K562 (cell line): ENCODE results near the gene SLC45A3. TPM values are rescaled to one million over a fixed set of nuclear protein-coding genes. Genes with fewer than 3 reads are reported as not detected.

Experiments used
- CCNT2 ChIP-seq: IDR thresholded peaks from 2 replicates; pipeline ENCODE4 v1.6.1; 2011; ENCODE audit warnings: borderline replicate concordance, low read depth, mild to moderate bottlenecking, moderate library complexity, mixed read lengths, low read length; ENCODE audit not compliant: insufficient read length; ENCODE audit errors: extremely low read depth
- CLOCK ChIP-seq: fragments of 250-450 bp; sonication (Bioruptor Pico); IDR thresholded peaks from 2 replicates; pipeline ENCODE4 v1.4.0; 2020; ENCODE audit warnings: mild to moderate bottlenecking, moderate library complexity, borderline replicate concordance
- CTCF ChIP-seq, 3 experiments: IDR thresholded peaks in 2 of 3; conservative IDR thresholded peaks in 1 of 3; 2 replicates each; pipeline ENCODE4 v1.5.1; 2011 to 2012; ENCODE audit warnings: low read length in 3 of 3, mild to moderate bottlenecking in 3 of 3, control low read depth in 2 of 3, improper control_type of control experiment in 1 of 3, inconsistent platforms in 1 of 3, low read depth in 1 of 3, mixed read lengths in 1 of 3, moderate library complexity in 1 of 3; ENCODE audit not compliant: insufficient read depth in 2 of 3
- GATAD2B ChIP-seq: fragments of 450-650 bp; IDR thresholded peaks from 2 replicates; pipeline ENCODE4 v1.6.1; 2017; ENCODE audit warnings: mild to moderate bottlenecking, borderline replicate concordance
- HNRNPH1 ChIP-seq: fragments of 200-400 bp; formaldehyde crosslinking; optimal IDR thresholded peaks from 2 replicates; pipeline ENCODE3; 2017; ENCODE audit warnings: low read depth, mild to moderate bottlenecking, low read length, moderate library complexity
- L3MBTL2 ChIP-seq: fragments of 450-650 bp; IDR thresholded peaks from 2 replicates; pipeline ENCODE4 v1.6.1; 2016; ENCODE audit warnings: mild to moderate bottlenecking, moderate library complexity
- MAZ ChIP-seq, 2 experiments: fragments of 450-650 bp in 1 of 2; sonication (generic) in 1 of 2; formaldehyde crosslinking; IDR thresholded peaks in 1 of 2; conservative IDR thresholded peaks in 1 of 2; 2 replicates each; pipeline versions ENCODE4 v1.4.0 to v1.5.0; 2020; ENCODE audit warnings: mild to moderate bottlenecking in 1 of 2, missing genetic modification reagents in 1 of 2
- NCOR1 ChIP-seq: fragments of 450-650 bp; IDR thresholded peaks from 2 replicates; pipeline ENCODE4 v1.6.1; 2016; ENCODE audit warnings: mild to moderate bottlenecking, moderate library complexity
- RBM34 ChIP-seq: fragments of 200-400 bp; formaldehyde crosslinking; IDR thresholded peaks from 2 replicates; pipeline ENCODE4 v1.6.1; 2018; ENCODE audit warnings: low read length, borderline replicate concordance; ENCODE audit not compliant: insufficient read depth
- SMARCC2 ChIP-seq: fragments of 450-650 bp; IDR thresholded peaks from 2 replicates; pipeline ENCODE4 v1.6.1; 2017; ENCODE audit warnings: antibody characterized with exemption, moderate library complexity, mild to moderate bottlenecking, low read depth
- SREBF1 ChIP-seq: fragments of 150-350 bp; IDR thresholded peaks from 2 replicates; pipeline ENCODE4 v1.6.1; 2014; ENCODE audit warnings: antibody characterized with exemption, low read depth, low read length, borderline replicate concordance
- STAT5A ChIP-seq: IDR thresholded peaks from 2 replicates; pipeline ENCODE4 v1.6.1; 2012; ENCODE audit warnings: low read length, inconsistent platforms, borderline replicate concordance
- TGIF2 ChIP-seq: sonication (generic); formaldehyde crosslinking; IDR thresholded peaks from 2 replicates; pipeline ENCODE4 v1.8.1; 2022; ENCODE audit warnings: mild to moderate bottlenecking, missing genetic modification reagents, moderate library complexity
- ZBTB5 ChIP-seq: fragments of 450-650 bp; IDR thresholded peaks from 2 replicates; pipeline ENCODE4 v1.6.1; 2017; ENCODE audit warnings: antibody characterized with exemption
- ZMIZ1 ChIP-seq, 2 experiments: fragments of 150-350 bp in 1 of 2; IDR thresholded peaks; 2 replicates each; pipeline ENCODE4 v1.6.1; 2012 to 2016; ENCODE audit warnings: low read depth in 2 of 2, low read length in 2 of 2, mild to moderate bottlenecking in 1 of 2, moderate library complexity in 1 of 2
- ZNF444 ChIP-seq: fragments of 250-450 bp; sonication (Bioruptor Pico); IDR thresholded peaks from 2 replicates; pipeline ENCODE4 v1.4.0; 2020; ENCODE audit warnings: mild to moderate bottlenecking, moderate library complexity
- polyA plus RNA-seq, 8 experiments: library from polyadenylated mRNA; depleted of rRNA in 4 of 8; stranded (reverse) in 5 of 8; unstranded in 3 of 8; fragments of >200 nt; fragmentation: Nextera tagmentation in 2 of 8; fragmentation: Illumina TruSeq in 1 of 8; extraction: Ambion mirVana in 2 of 8; extraction: Trizol in 1 of 8; gene quantifications; 2 replicates each; pipeline versions ENCODE4 v1.2.1 to v1.2.3, GENCODE V29; 2011 to 2014; ENCODE audit warnings: inconsistent platforms in 1 of 8, missing spikeins in 1 of 8
- total RNA-seq, 7 experiments: library from RNA; depleted of rRNA in 6 of 7; stranded (reverse); fragments of >200 nt in 6 of 7; fragmentation: Illumina TruSeq in 2 of 7; extraction: Trizol in 2 of 7; gene quantifications; 2 replicates each; pipeline versions ENCODE4 v1.2.1 to v1.2.3, GENCODE V29; 2011 to 2021; ENCODE audit warnings: low replicate concordance in 1 of 7

SLC45A3 gene
- total and polyA plus RNA-seq, 9 of the 15 experiments (the other 6 are each of a cell fraction or from before 2014, with no cell fraction given): 0.06 to 3.3 (median 1.3) TPM

GRCh38 chr1:205680073-205680851 lies at the start of gene SLC45A3 (continued):
- TF ChIP-seq RBM34 (0 out of 2 replicates have a peak, but pooled peaks have one; percentile 37), NCOR1 (no peak), MAZ (CRISPR knock-in tag; conservative IDR thresholded peaks at IDR 0.05 in 1 of 2, IDR thresholded peaks at IDR 0.05 in 1 of 2) (peak in 1 of 2 experiments; percentile 86; a peak in 3 of 4 replicates), STAT5A (no peak), SREBF1 (no peak), TGIF2 (CRISPR knock-in tag) (no peak), ZMIZ1 (IDR thresholded peaks at IDR 0.05; ENCODE audit: low read depth in 2 of 2, low read length in 2 of 2) (no peak), SMARCC2 (no peak; the same call in 1 of the 2 replicates), ZNF444 (CRISPR knock-in tag) (no peak), ZBTB5 (no peak), CLOCK (CRISPR knock-in tag) (no peak), L3MBTL2 (peak; percentile 75), CCNT2 (peak; percentile 59), GATAD2B (peak; percentile 90), HNRNPH1 (no peak), CTCF (IDR thresholded peaks at IDR 0.05 in 2 of 3, conservative IDR thresholded peaks at IDR 0.05 in 1 of 3; ENCODE audit: insufficient read depth in 2 of 3, low read depth in 1 of 3, low read length in 3 of 3) (no peak)
